ENCODE measurements around the gene DUSP23. TPM values are rescaled to one million over a fixed set of nuclear protein-coding genes. Genes with fewer than 3 reads are reported as not detected.

The DUSP23 gene
- total RNA-seq, 4 donors from 2014 or later: 47.0 to 94.6 (median 77.2) TPM

GRCh38 chr1:159798893-159799292 lies 18.1 kb downstream of the DUSP23 start:
- Histone ChIP-seq H3K27me3 (peaks cover 0 to 9% (median 3%) of the 10 kb centered on the region in 3 donors), H3K9me3 (no peaks in the 10 kb centered on the region), H3K27ac (no peak overlapping the region), H3K4me1 (no peaks in the 10 kb centered on the region), H3K36me3 (no peaks in the 10 kb centered on the region), H3K4me3 (no peak overlapping the region)
- in situ Hi-C loops (cut with MboI; ENCODE audit: low sequenced_read_pairs in 4 of 4) (loop anchor here in 3 of 4 donors (5.0 to 25.0 kb wide), 4 partner anchors 93 to 637 kb away; partner anchors contain the start of gene CADM3 (in 1 of the 3)), intact Hi-C loops (cut with DNase I; ENCODE audit: low total_unique reads) (loop anchor here (1.0 to 10.0 kb wide), 4 partner anchors 92 to 634 kb away; partner anchors contain the start of gene IGSF9)
- DNase-seq (peak; percentile 40 to 41), ATAC-seq (peak; percentile 92 to 94)
- peak; percentile 35 to 82 (median 67) for TF ChIP-seq CTCF (IDR thresholded peaks at IDR 0.05 in 4 of 5, conservative IDR thresholded peaks at IDR 0.05 in 1 of 5)
- no peak for TF ChIP-seq POLR2A (IDR thresholded peaks at IDR 0.05)

GRCh38 chr1:159799446-159799985 lies 18.8 kb downstream of the DUSP23 start:
- H3K27me3 ChIP-seq: peaks cover 0 to 7% (median 0%) of the 10 kb centered on the region in 3 donors
- DNase-seq (no peak), ATAC-seq (no peak)
- no peak overlapping the region for H3K27ac ChIP-seq
- H3K4me3 ChIP-seq: no peak overlapping the region
- TF ChIP-seq POLR2A (IDR thresholded peaks at IDR 0.05) (no peak), CTCF (IDR thresholded peaks at IDR 0.05 in 4 of 5, conservative IDR thresholded peaks at IDR 0.05 in 1 of 5) (no peak)
- intact Hi-C loops (cut with DNase I; ENCODE audit: low total_unique reads): loop anchor here (1.0 to 10.0 kb wide), 4 partner anchors 92 to 635 kb away; partner anchors contain the start of gene IGSF9
- H3K9me3 ChIP-seq: no peaks in the 10 kb centered on the region
- no peaks in the 10 kb centered on the region for H3K4me1 ChIP-seq
- in situ Hi-C loops (cut with MboI; ENCODE audit: low sequenced_read_pairs in 4 of 4): loop anchor here in 3 of 4 donors (5.0 to 25.0 kb wide), 4 partner anchors 93 to 637 kb away; partner anchors contain the start of gene CADM3 (in 1 of the 3)
- H3K36me3 ChIP-seq: no peaks in the 10 kb centered on the region

GRCh38 chr1:159800177-159800930 lies 19.6 kb downstream of the DUSP23 start:
- TF ChIP-seq CTCF (IDR thresholded peaks at IDR 0.05 in 4 of 5, conservative IDR thresholded peaks at IDR 0.05 in 1 of 5): no peak
- TF ChIP-seq POLR2A (IDR thresholded peaks at IDR 0.05): no peak
- peaks cover 0 to 3% (median 0%) of the 10 kb centered on the region in 3 donors for H3K27me3 ChIP-seq
- DNase-seq: no peak
- no peak overlapping the region for H3K4me3 ChIP-seq
- H3K4me1 ChIP-seq: no peaks in the 10 kb centered on the region
- H3K36me3 ChIP-seq: no peaks in the 10 kb centered on the region
- in situ Hi-C loops (cut with MboI; ENCODE audit: low sequenced_read_pairs in 4 of 4) (loop anchor here in 1 of 4 donors (5.0 to 10.0 kb wide), 2 partner anchors 54 to 92 kb away; no protein-coding TSS in a partner anchor), intact Hi-C loops (cut with DNase I; ENCODE audit: low total_unique reads) (no loop called here)
- no peaks in the 10 kb centered on the region for H3K9me3 ChIP-seq
- H3K27ac ChIP-seq: no peak overlapping the region
- ATAC-seq: no peak

- Histone ChIP-seq H3K36me3 (no peaks in the 10 kb centered on the region), H3K9me3 (no peaks in the 10 kb centered on the region), H3K4me1 (no peaks in the 10 kb centered on the region), H3K4me3 (no peak within 1 kb of the TSS), H3K27me3 (no peaks in the 10 kb centered on the region), H3K27ac (no peak within 1 kb of the TSS)
- DNase-seq: no peak
- no peak for TF ChIP-seq CTCF (IDR thresholded peaks at IDR 0.05 in 4 of 5, conservative IDR thresholded peaks at IDR 0.05 in 1 of 5)
- no peak for TF ChIP-seq POLR2A (IDR thresholded peaks at IDR 0.05)
- intact Hi-C loops (cut with DNase I; ENCODE audit: low total_unique reads) (no loop called here), in situ Hi-C loops (cut with MboI; ENCODE audit: low sequenced_read_pairs in 4 of 4) (loop anchor here in 1 of 4 donors (5.0 to 10.0 kb wide), 2 partner anchors 53 to 90 kb away; no protein-coding TSS in a partner anchor)
- no peak for ATAC-seq
Observed at GRCh38 chr1:159802111-159802510, 21.3 kb downstream of the DUSP23 start, which contains the start of gene FCRL6. Gene FCRL6, plus strand, starts transcription at chr1:159802360. Its CDS starts 65 bp downstream, at chr1:159802425.
